ENCODE results near the gene ALPL.

- no peak for TF ChIP-seq POLR2A (IDR thresholded peaks at IDR 0.05; ENCODE audit: low read depth, low read length)
- no peak for TF ChIP-seq CTCF (conservative IDR thresholded peaks at IDR 0.05; ENCODE audit: low read depth, low read length)
- no peak for TF ChIP-seq MAZ (IDR thresholded peaks at IDR 0.05; ENCODE audit: borderline replicate concordance, low read depth, low read length)
- no peak for TF ChIP-seq FOS (IDR thresholded peaks at IDR 0.05; ENCODE audit: low read depth, low read length)
- no peak for TF ChIP-seq MAFK (IDR thresholded peaks at IDR 0.05; ENCODE audit: low read depth, low read length)
- TF ChIP-seq ELK1 (IDR thresholded peaks at IDR 0.05; ENCODE audit: borderline replicate concordance, low read depth, low read length): no peak
- TF ChIP-seq BHLHE40 (IDR thresholded peaks at IDR 0.05; ENCODE audit: low read depth, low read length): no peak
- TF ChIP-seq CEBPB (IDR thresholded peaks at IDR 0.05; ENCODE audit: low read depth, low read length): no peak
- no peak for TF ChIP-seq USF2 (IDR thresholded peaks at IDR 0.05; ENCODE audit: low read depth, low read length)
- no peak for TF ChIP-seq CHD1 (IDR thresholded peaks at IDR 0.05; ENCODE audit: low read depth, low read length)
- TF ChIP-seq RAD21 (IDR thresholded peaks at IDR 0.05; ENCODE audit: low read length): no peak
- no peak for TF ChIP-seq MXI1 (IDR thresholded peaks at IDR 0.05; ENCODE audit: borderline replicate concordance, low read depth, low read length)
- no peak for TF ChIP-seq RFX5 (IDR thresholded peaks at IDR 0.05; ENCODE audit: low read depth, low read length)
Observed at GRCh38 chr1:21590934-21591333, 81.7 kb downstream of the ALPL start.

Data from IMR-90 (cell line).